Adrenal gland (tissue), 12 donors: ENCODE results near the gene UNC13C. TPM values are rescaled to one million over a fixed set of nuclear protein-coding genes. Genes with fewer than 3 reads are reported as not detected.

Experiments
- DNase-seq, 7 donors: peaks; one replicate each; pipeline ENCODE4 v3.0.0-alpha.2; 2019 to 2020
- H3K27ac ChIP-seq, 5 donors: fragments of 200-600 bp; sonication (generic) in 4 of 5; 1 replicate in 3 of 5; 2 replicates in 2 of 5; pipeline versions ENCODE4 v1.5.1 to v1.8.0; 2016 to 2020; ENCODE audit warnings: mild to moderate bottlenecking in 1 of 5
- H3K27me3 ChIP-seq: fragments of 200-600 bp; 2 replicates; pipeline ENCODE4 v1.8.0; 2021
- H3K36me3 ChIP-seq, 2 donors: fragments of 200-600 bp; replicated peaks in 1 of 2; 1 replicate in 1 of 2; 2 replicates in 1 of 2; pipeline versions ENCODE4 v1.5.1 to v1.8.0; 2018 to 2022
- H3K4me1 ChIP-seq, 2 donors: fragments of 200-600 bp; replicated peaks in 1 of 2; 1 replicate in 1 of 2; 2 replicates in 1 of 2; pipeline versions ENCODE4 v1.5.1 to v1.8.0; 2018 to 2021
- H3K4me3 ChIP-seq, 4 donors: fragments of 200-600 bp; sonication (generic) in 3 of 4; one replicate each; pipeline ENCODE4 v1.5.1; 2016 to 2018
- H3K9me3 ChIP-seq, 3 donors: fragments of 200-600 bp; sonication (generic) in 1 of 3; replicated peaks in 1 of 3; 1 replicate in 2 of 3; 2 replicates in 1 of 3; pipeline versions ENCODE4 v1.5.1 to v1.8.0; 2016 to 2021
- CTCF ChIP-seq, 6 experiments: fragments of 450-650 bp in 4 of 6; fragments of 200-600 bp in 2 of 6; sonication (generic) in 1 of 6; IDR thresholded peaks; 1 replicate in 5 of 6; 2 replicates in 1 of 6; pipeline versions ENCODE4 v1.5.1 to v1.8.0; 2016 to 2021; ENCODE audit warnings: antibody characterized with exemption in 6 of 6, mild to moderate bottlenecking in 2 of 6, moderate library complexity in 1 of 6
- POLR2A ChIP-seq, 2 donors: fragments of 450-650 bp; IDR thresholded peaks; one replicate each; pipeline ENCODE4 v1.6.1; 2017; ENCODE audit warnings: antibody characterized with exemption in 2 of 2, mild to moderate bottlenecking in 2 of 2, moderate library complexity in 1 of 2
- WGBS, 4 donors: extraction: QIAGEN DNeasy Blood & Tissue Kit in 2 of 4; methylation state at CpG; one replicate each; pipeline versions ENCODE4 v1.1.5 to v1.1.7; 2013 to 2017; 5-methylcytosine and 5-hydroxymethylcytosine counted together
- intact Hi-C, 2 donors: fragments of 100-400 bp; cut with DNase I; formaldehyde crosslinking; loops; one replicate each; pipeline versions ENCODE4 v1.14.1 to v1.15.0; 2022 to 2023
- polyA plus RNA-seq, 3 donors: library from polyadenylated mRNA; stranded (reverse); fragments of 200-250 nt in 2 of 3; fragments of 350-450 nt in 1 of 3; fragmentation: Illumina TruSeq in 1 of 3; extraction: RNeasy Lipid Tissue Mini Kit (QIAGEN cat#74804) in 1 of 3; gene quantifications; one replicate each; pipeline ENCODE4 v1.2.3, GENCODE V29; 2013 to 2014
- total RNA-seq, 9 donors: library from RNA; depleted of rRNA in 4 of 9; stranded (reverse); fragments of >200 nt in 4 of 9; fragments of 120-200 nt in 1 of 9; fragmentation: NEBNext Ultra II Directional in 1 of 9; extraction: Animal tissue kit (Norgen Biotek cat#: 25700) in 1 of 9; gene quantifications; one replicate each; pipeline versions ENCODE4 v1.1.0 to v1.2.4, GENCODE V29; 2013 to 2023
- donor health status: healthy with polysubstance abuse.
- donor health status: Bipolar disorder and iron deficiency.
- donor health status: DM: yes; HTN: yes; CAD: no.
- donor health status: DM: no; HTN: no; CAD: no.
- donor health status: DM: no; HTN: no; CAD: no.
- donor health status: DM: yes; HTN: yes; CAD: no.

Gene UNC13C
- total and polyA plus RNA-seq, 12 donors = 0.04 to 0.61 (median 0.20) TPM; not detected in 4

DNA sequence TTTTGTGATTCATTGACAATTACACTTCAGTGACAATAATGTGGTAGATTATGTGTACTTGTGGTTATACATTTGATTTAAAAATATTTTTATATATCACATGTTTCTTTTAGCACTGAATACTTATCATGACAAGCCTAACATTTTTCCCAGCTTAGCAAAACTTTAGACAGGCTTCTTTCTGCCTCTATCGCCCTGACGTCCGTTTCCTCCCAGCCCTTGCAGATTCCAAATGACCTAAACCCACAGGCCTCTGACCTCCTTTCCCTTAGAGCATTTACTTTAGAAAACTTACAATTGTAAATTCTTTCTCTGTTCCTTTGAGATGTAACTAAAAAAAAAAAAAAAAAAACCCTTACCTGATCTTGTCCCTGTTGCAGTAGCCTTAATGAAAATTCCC lies 326.1 kb downstream of the UNC13C start:
- no peak overlapping the region for H3K4me3 ChIP-seq
- H3K27me3 ChIP-seq = no peaks in the 10 kb centered on the region
- H3K9me3 ChIP-seq = no peaks in the 10 kb centered on the region
- no peak for DNase-seq
- H3K36me3 ChIP-seq = no peaks in the 10 kb centered on the region
- H3K4me1 ChIP-seq = no peaks in the 10 kb centered on the region
- TF ChIP-seq CTCF (IDR thresholded peaks at IDR 0.05) = no peak
- no peak for TF ChIP-seq POLR2A (IDR thresholded peaks at IDR 0.05)
- 34 to 48% (median 39%) methylated on average over 3 of the region's 3 CpGs for WGBS, 4 donors
- intact Hi-C loops = no loop called here
- no peak overlapping the region for H3K27ac ChIP-seq

DNA sequence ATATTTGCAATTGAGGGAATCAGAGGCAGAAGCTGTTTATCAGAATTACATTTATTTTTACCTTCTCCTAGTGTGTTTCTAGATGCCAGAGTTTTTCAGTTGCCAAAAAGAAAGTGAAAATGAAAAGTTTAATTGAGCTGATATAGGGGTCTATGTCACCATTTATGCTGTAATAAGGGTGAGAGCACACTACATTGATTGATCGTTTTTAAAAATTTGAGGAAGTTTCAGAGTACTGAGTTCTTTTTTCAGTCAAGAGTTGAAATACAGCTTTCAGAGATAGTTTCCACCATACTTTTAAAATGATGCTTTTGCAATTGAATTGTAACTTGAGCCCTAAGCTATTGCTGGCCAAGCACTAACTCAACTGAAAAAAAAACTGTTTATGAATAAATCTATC lies 326.9 kb downstream of the UNC13C start:
- intact Hi-C loops = no loop called here
- no peak for TF ChIP-seq CTCF (IDR thresholded peaks at IDR 0.05)
- TF ChIP-seq POLR2A (IDR thresholded peaks at IDR 0.05) = no peak
- Histone ChIP-seq H3K4me3 (no peak overlapping the region), H3K36me3 (no peaks in the 10 kb centered on the region), H3K27ac (no peak overlapping the region), H3K27me3 (no peaks in the 10 kb centered on the region), H3K9me3 (no peaks in the 10 kb centered on the region), H3K4me1 (no peaks in the 10 kb centered on the region)
- DNase-seq = no peak
- 32 to 63% (median 55%) methylated on average over 1 of the region's 1 CpG for WGBS, 4 donors

- Histone ChIP-seq H3K27ac (no peak overlapping the region), H3K27me3 (no peaks in the 10 kb centered on the region), H3K9me3 (no peaks in the 10 kb centered on the region), H3K4me3 (no peak overlapping the region), H3K36me3 (no peaks in the 10 kb centered on the region), H3K4me1 (no peaks in the 10 kb centered on the region)
- 52 to 82% (median 76%) methylated on average over 3 of the region's 3 CpGs for WGBS, 4 donors
- no peak for DNase-seq
- intact Hi-C loops = no loop called here
- no peak for TF ChIP-seq POLR2A (IDR thresholded peaks at IDR 0.05)
- TF ChIP-seq CTCF (IDR thresholded peaks at IDR 0.05) = no peak
Measured at GRCh38 chr15:54307252-54307902, 329.1 kb downstream of the UNC13C start.

- H3K36me3 ChIP-seq = no peaks in the 10 kb centered on the region
- WGBS, 4 donors = 86 to 93% (median 89%) methylated on average over 2 of the region's 2 CpGs
- H3K4me1 ChIP-seq = no peaks in the 10 kb centered on the region
- no peaks in the 10 kb centered on the region for H3K9me3 ChIP-seq
- TF ChIP-seq POLR2A (IDR thresholded peaks at IDR 0.05) (no peak), CTCF (IDR thresholded peaks at IDR 0.05) (no peak)
- no peak overlapping the region for H3K4me3 ChIP-seq
- intact Hi-C loops = no loop called here
- DNase-seq = no peak
- no peak overlapping the region for H3K27ac ChIP-seq
- H3K27me3 ChIP-seq = no peaks in the 10 kb centered on the region
Measured at GRCh38 chr15:54307926-54308325, 329.7 kb downstream of the UNC13C start.
